ENCODE measurements around the gene ATRIP. TPM values are rescaled to one million over a fixed set of nuclear protein-coding genes. Genes with fewer than 3 reads are reported as not detected.

Gene ATRIP
- total and polyA plus RNA-seq, 2 experiments from 2014 or later, result 4.2 to 8.4 TPM

DNA sequence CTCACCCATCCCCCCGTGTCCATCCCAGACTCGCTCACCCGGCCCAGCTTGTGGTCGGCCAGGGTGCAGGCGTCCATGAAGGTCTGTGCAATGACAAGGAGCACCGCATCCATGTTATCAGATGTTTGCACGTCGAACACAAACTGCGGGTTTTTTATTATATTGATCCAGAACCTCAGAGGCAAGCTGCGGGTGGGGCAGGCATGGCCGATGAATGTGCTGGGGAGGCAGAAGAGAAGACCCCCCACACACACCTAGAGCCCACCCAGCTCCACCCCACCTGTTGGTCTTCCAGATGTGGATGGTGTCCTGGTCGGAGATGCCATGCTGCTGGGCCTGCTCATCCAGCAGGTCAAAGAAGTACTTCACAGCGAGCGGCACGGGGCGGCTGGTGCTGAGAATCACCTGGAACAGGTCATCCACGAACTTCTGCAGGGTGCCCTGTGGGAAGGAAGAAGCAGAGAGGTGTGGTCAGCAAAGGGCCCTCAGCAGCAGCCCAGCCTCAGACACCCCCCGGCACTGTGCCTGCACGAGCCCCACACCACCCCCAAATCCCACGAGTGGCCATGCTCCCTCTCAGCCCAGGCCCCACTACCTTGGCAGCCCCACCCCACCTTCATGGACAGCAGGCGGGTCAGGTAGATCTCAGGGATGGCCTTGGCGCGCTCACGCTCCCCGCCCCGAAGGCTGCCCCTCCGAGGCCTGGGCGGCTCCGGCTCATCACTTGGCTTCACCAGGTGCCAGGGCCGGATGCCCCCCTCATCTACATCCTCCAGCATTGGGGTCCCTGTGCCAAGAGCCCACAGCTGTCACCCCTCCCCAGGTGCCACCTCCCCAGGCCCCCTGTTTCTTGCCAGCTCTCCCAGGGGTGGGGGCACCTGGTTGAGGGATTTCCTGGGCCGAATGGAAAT, 37.0 kb upstream of the ATRIP start:
- TF ChIP-seq EZH2 (IDR thresholded peaks at IDR 0.05; ENCODE audit: insufficient read depth, poor library complexity, severe bottlenecking) (no peak), EZH2phosphoT487 (IDR thresholded peaks at IDR 0.05; ENCODE audit: insufficient read depth, low read depth) (no peak)
- Histone ChIP-seq H3K36me3 (ENCODE audit: low read depth) (no peaks in the 10 kb centered on the region), H3K9me3 (ENCODE audit: low read depth) (no peaks in the 10 kb centered on the region), H3K27me3 (replicated peaks; ENCODE audit: insufficient read depth) (no peaks in the 10 kb centered on the region), H3K9me2 (ENCODE audit: insufficient read depth) (no peaks in the 10 kb centered on the region), H3K4me2 (ENCODE audit: unreplicated experiment) (no peak overlapping the region), H3K79me2 (ENCODE audit: insufficient read depth) (no peaks in the 10 kb centered on the region), H2AFZ (no peak overlapping the region), H3K4me3 (no peak overlapping the region), H3K4me1 (ENCODE audit: insufficient read depth) (no peaks in the 10 kb centered on the region), H3K27ac (no peak overlapping the region), H4K20me1 (ENCODE audit: insufficient read depth) (no peaks in the 10 kb centered on the region), H3F3A (ENCODE audit: insufficient read depth) (no peaks in the 10 kb centered on the region), H3K9ac (no peak overlapping the region)
- DNase-seq, result no peak
- 83 to 87% methylated on average over 29 to 31 of the region's 31 CpGs for WGBS, 2 experiments (ENCODE audit: low coverage in 1 of 2, low lambda C conversion rate in 2 of 2, missing lambda C conversion rate in 2 of 2)
- in situ Hi-C loops (cut with MboI), result no loop called here

GRCh38 chr3:48410205-48411040, 36.1 kb upstream of the ATRIP start:
- in situ Hi-C loops (cut with MboI), result no loop called here
- no peak overlapping the region for H3K27ac ChIP-seq
- H4K20me1 ChIP-seq (ENCODE audit: insufficient read depth), result no peaks in the 10 kb centered on the region
- no peak for TF ChIP-seq EZH2phosphoT487 (IDR thresholded peaks at IDR 0.05; ENCODE audit: insufficient read depth, low read depth)
- no peak for TF ChIP-seq EZH2 (IDR thresholded peaks at IDR 0.05; ENCODE audit: insufficient read depth, poor library complexity, severe bottlenecking)
- H3K27me3 ChIP-seq (replicated peaks; ENCODE audit: insufficient read depth), result no peaks in the 10 kb centered on the region
- no peaks in the 10 kb centered on the region for H3K9me3 ChIP-seq (ENCODE audit: low read depth)
- H3K4me1 ChIP-seq (ENCODE audit: insufficient read depth), result no peaks in the 10 kb centered on the region
- H3K36me3 ChIP-seq (ENCODE audit: low read depth), result no peaks in the 10 kb centered on the region
- no peak overlapping the region for H3K4me2 ChIP-seq (ENCODE audit: unreplicated experiment)
- H3K9ac ChIP-seq, result no peak overlapping the region
- 90 to 92% methylated on average over 16 of the region's 16 CpGs for WGBS, 2 experiments (ENCODE audit: low coverage in 1 of 2, low lambda C conversion rate in 2 of 2, missing lambda C conversion rate in 2 of 2)
- H3F3A ChIP-seq (ENCODE audit: insufficient read depth), result no peaks in the 10 kb centered on the region
- no peak overlapping the region for H3K4me3 ChIP-seq
- DNase-seq, result no peak
- no peaks in the 10 kb centered on the region for H3K79me2 ChIP-seq (ENCODE audit: insufficient read depth)
- H3K9me2 ChIP-seq (ENCODE audit: insufficient read depth), result no peaks in the 10 kb centered on the region
- H2AFZ ChIP-seq, result no peak overlapping the region

DNA sequence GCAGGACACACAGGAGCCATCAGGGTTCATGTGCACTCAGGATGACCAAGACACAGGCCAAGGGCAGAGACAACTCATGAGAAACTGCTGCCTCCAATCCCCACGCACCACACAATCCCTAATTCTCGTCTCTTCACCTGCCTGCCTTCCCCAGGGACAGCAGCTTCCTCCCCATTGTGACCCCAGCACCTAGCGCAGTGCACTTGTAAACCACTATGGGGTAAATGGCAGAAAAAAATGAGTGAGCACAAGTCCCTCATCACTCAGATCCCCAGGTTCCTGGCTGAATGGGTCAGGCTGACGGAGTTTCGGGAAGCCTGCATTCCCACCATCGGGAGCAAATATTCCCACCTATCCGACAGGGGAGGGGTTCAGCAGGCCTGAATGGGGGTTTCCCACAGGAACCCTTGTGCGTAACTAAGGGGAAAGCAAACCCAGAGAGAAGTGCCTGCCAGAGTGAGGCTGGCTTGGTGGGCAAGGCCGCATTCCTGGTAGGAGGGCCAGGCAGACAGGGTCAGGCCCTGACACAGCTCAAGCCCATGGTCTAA, 35.4 kb upstream of the ATRIP start:
- 93 to 94% methylated on average over 9 of the region's 9 CpGs for WGBS, 2 experiments (ENCODE audit: low coverage in 1 of 2, low lambda C conversion rate in 2 of 2, missing lambda C conversion rate in 2 of 2)
- H3K9me2 ChIP-seq (ENCODE audit: insufficient read depth), result no peaks in the 10 kb centered on the region
- H3F3A ChIP-seq (ENCODE audit: insufficient read depth), result no peaks in the 10 kb centered on the region
- no peak overlapping the region for H3K9ac ChIP-seq
- no peak for DNase-seq
- no peak overlapping the region for H3K4me3 ChIP-seq
- H3K9me3 ChIP-seq (ENCODE audit: low read depth), result no peaks in the 10 kb centered on the region
- H4K20me1 ChIP-seq (ENCODE audit: insufficient read depth), result no peaks in the 10 kb centered on the region
- in situ Hi-C loops (cut with MboI), result no loop called here
- no peaks in the 10 kb centered on the region for H3K27me3 ChIP-seq (replicated peaks; ENCODE audit: insufficient read depth)
- H3K79me2 ChIP-seq (ENCODE audit: insufficient read depth), result no peaks in the 10 kb centered on the region
- H3K4me1 ChIP-seq (ENCODE audit: insufficient read depth), result no peaks in the 10 kb centered on the region
- H2AFZ ChIP-seq, result no peak overlapping the region
- H3K4me2 ChIP-seq (ENCODE audit: unreplicated experiment), result no peak overlapping the region
- no peak overlapping the region for H3K27ac ChIP-seq
- TF ChIP-seq EZH2 (IDR thresholded peaks at IDR 0.05; ENCODE audit: insufficient read depth, poor library complexity, severe bottlenecking) (no peak), EZH2phosphoT487 (IDR thresholded peaks at IDR 0.05; ENCODE audit: insufficient read depth, low read depth) (no peak)
- H3K36me3 ChIP-seq (ENCODE audit: low read depth), result no peaks in the 10 kb centered on the region

DNA sequence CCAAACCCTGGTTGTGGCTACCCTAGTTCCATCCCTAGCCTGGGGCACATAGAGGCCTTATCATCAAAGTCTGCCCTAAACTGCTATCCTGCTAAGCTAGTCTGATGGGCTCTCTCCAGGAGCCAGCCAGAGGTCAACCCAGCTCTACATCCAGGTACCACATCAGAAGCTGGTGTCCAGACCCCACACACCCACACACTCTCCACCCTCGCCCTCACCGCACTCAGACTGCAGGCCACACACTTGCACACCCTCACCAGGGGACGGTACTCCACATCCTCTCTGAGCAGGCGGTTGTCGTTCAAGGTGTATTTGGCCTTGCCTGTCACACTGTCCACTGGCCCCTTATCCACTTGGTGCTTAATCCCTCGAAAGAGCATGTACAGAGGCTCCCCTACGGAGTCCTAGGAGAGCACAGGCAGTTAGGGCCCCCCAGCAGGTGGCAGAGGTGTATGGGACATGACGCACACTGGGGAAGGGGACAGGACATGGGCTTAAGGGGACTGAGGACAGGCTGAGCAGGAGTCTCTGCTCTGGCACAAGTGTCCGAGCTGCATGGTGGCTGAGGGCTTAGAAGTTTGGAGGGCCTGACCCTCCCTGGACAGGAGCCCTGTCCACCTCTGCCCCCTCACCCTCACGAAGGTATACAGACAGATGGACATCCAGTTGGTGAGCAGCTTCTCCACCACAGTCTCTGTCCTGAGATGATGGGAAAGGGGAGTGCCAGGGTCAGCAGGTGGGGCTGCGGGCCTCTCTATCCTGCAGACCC, 34.7 kb upstream of the ATRIP start:
- no peaks in the 10 kb centered on the region for H3K36me3 ChIP-seq (ENCODE audit: low read depth)
- no peaks in the 10 kb centered on the region for H4K20me1 ChIP-seq (ENCODE audit: insufficient read depth)
- H3K4me2 ChIP-seq (ENCODE audit: unreplicated experiment), result no peak overlapping the region
- in situ Hi-C loops (cut with MboI), result no loop called here
- WGBS, 2 experiments (ENCODE audit: low coverage in 1 of 2, low lambda C conversion rate in 2 of 2, missing lambda C conversion rate in 2 of 2), result 85% methylated on average over 11 of the region's 11 CpGs
- no peak overlapping the region for H3K4me3 ChIP-seq
- no peaks in the 10 kb centered on the region for H3K4me1 ChIP-seq (ENCODE audit: insufficient read depth)
- H2AFZ ChIP-seq, result no peak overlapping the region
- H3K9ac ChIP-seq, result no peak overlapping the region
- no peaks in the 10 kb centered on the region for H3F3A ChIP-seq (ENCODE audit: insufficient read depth)
- no peak for DNase-seq
- no peaks in the 10 kb centered on the region for H3K79me2 ChIP-seq (ENCODE audit: insufficient read depth)
- no peaks in the 10 kb centered on the region for H3K9me3 ChIP-seq (ENCODE audit: low read depth)
- no peaks in the 10 kb centered on the region for H3K9me2 ChIP-seq (ENCODE audit: insufficient read depth)
- no peak overlapping the region for H3K27ac ChIP-seq
- TF ChIP-seq EZH2phosphoT487 (IDR thresholded peaks at IDR 0.05; ENCODE audit: insufficient read depth, low read depth) (no peak), EZH2 (IDR thresholded peaks at IDR 0.05; ENCODE audit: insufficient read depth, poor library complexity, severe bottlenecking) (no peak)
- no peaks in the 10 kb centered on the region for H3K27me3 ChIP-seq (replicated peaks; ENCODE audit: insufficient read depth)
